Measurements from ENCODE around the gene TVP23A.

TVP23A gene

GRCh38 chr16:10851512-10851911 is 32.9 kb upstream of the TVP23A start:
- Histone ChIP-seq H3K9me3 (ENCODE audit: control insufficient read depth in 1 of 2, low read length in 2 of 2) (no peaks in the 10 kb centered on the region), H3K27ac (ENCODE audit: low read length) (no peak overlapping the region), H3K4me3 (ENCODE audit: low read depth in 1 of 2, low read length in 2 of 2) (no peak overlapping the region), H3K36me3 (ENCODE audit: control insufficient read depth in 1 of 2, insufficient read depth in 2 of 2, low read length in 2 of 2) (no peaks in the 10 kb centered on the region), H3K4me1 (ENCODE audit: control insufficient read depth in 1 of 2, insufficient read depth in 2 of 2, low read length in 2 of 2) (peaks cover 0 to 6% of the 10 kb centered on the region in 2 donors), H3K27me3 (ENCODE audit: low read depth, low read length) (no peaks in the 10 kb centered on the region)

- Histone ChIP-seq H3K4me3 (ENCODE audit: low read depth in 1 of 2, low read length in 2 of 2) (no peak overlapping the region), H3K27me3 (ENCODE audit: low read depth, low read length) (no peaks in the 10 kb centered on the region), H3K4me1 (ENCODE audit: control insufficient read depth in 1 of 2, insufficient read depth in 2 of 2, low read length in 2 of 2) (peaks cover 0 to 6% of the 10 kb centered on the region in 2 donors), H3K9me3 (ENCODE audit: control insufficient read depth in 1 of 2, low read length in 2 of 2) (no peaks in the 10 kb centered on the region), H3K36me3 (ENCODE audit: control insufficient read depth in 1 of 2, insufficient read depth in 2 of 2, low read length in 2 of 2) (no peaks in the 10 kb centered on the region), H3K27ac (ENCODE audit: low read length) (no peak overlapping the region)
Observed at GRCh38 chr16:10850478-10850850, 31.9 kb upstream of the TVP23A start.

GRCh38 chr16:10849736-10850477 is 31.3 kb upstream of the TVP23A start:
- Histone ChIP-seq H3K9me3 (ENCODE audit: control insufficient read depth in 1 of 2, low read length in 2 of 2) (no peaks in the 10 kb centered on the region), H3K36me3 (ENCODE audit: control insufficient read depth in 1 of 2, insufficient read depth in 2 of 2, low read length in 2 of 2) (no peaks in the 10 kb centered on the region), H3K27ac (ENCODE audit: low read length) (no peak overlapping the region), H3K4me1 (ENCODE audit: control insufficient read depth in 1 of 2, insufficient read depth in 2 of 2, low read length in 2 of 2) (peaks cover 0 to 6% of the 10 kb centered on the region in 2 donors), H3K27me3 (ENCODE audit: low read depth, low read length) (no peaks in the 10 kb centered on the region), H3K4me3 (ENCODE audit: low read depth in 1 of 2, low read length in 2 of 2) (no peak overlapping the region)

- peaks cover 0 to 2% of the 10 kb centered on the region in 2 donors for H3K4me1 ChIP-seq (ENCODE audit: control insufficient read depth in 1 of 2, insufficient read depth in 2 of 2, low read length in 2 of 2)
- no peaks in the 10 kb centered on the region for H3K27me3 ChIP-seq (ENCODE audit: low read depth, low read length)
- no peak overlapping the region for H3K27ac ChIP-seq (ENCODE audit: low read length)
- H3K4me3 ChIP-seq (ENCODE audit: low read depth in 1 of 2, low read length in 2 of 2): no peak overlapping the region
- no peaks in the 10 kb centered on the region for H3K36me3 ChIP-seq (ENCODE audit: control insufficient read depth in 1 of 2, insufficient read depth in 2 of 2, low read length in 2 of 2)
- no peaks in the 10 kb centered on the region for H3K9me3 ChIP-seq (ENCODE audit: control insufficient read depth in 1 of 2, low read length in 2 of 2)
Observed at GRCh38 chr16:10847176-10847575, 28.6 kb upstream of the TVP23A start.

- no peaks in the 10 kb centered on the region for H3K4me1 ChIP-seq (ENCODE audit: control insufficient read depth in 1 of 2, insufficient read depth in 2 of 2, low read length in 2 of 2)
Observed at GRCh38 chr16:10846213-10846998, 27.8 kb upstream of the TVP23A start.

GRCh38 chr16:10840703-10841102 is 22.1 kb upstream of the TVP23A start:
- Histone ChIP-seq H3K27me3 (ENCODE audit: low read depth, low read length) (no peaks in the 10 kb centered on the region), H3K4me1 (ENCODE audit: control insufficient read depth in 1 of 2, insufficient read depth in 2 of 2, low read length in 2 of 2) (no peaks in the 10 kb centered on the region), H3K4me3 (ENCODE audit: low read depth in 1 of 2, low read length in 2 of 2) (no peak overlapping the region), H3K36me3 (ENCODE audit: control insufficient read depth in 1 of 2, insufficient read depth in 2 of 2, low read length in 2 of 2) (no peaks in the 10 kb centered on the region), H3K27ac (ENCODE audit: low read length) (no peak overlapping the region), H3K9me3 (ENCODE audit: control insufficient read depth in 1 of 2, low read length in 2 of 2) (no peaks in the 10 kb centered on the region)

More at GRCh38 chr16:10846213-10846998, 27.8 kb upstream of the TVP23A start:
- no peaks in the 10 kb centered on the region for H3K27me3 ChIP-seq (ENCODE audit: low read depth, low read length)
- no peaks in the 10 kb centered on the region for H3K36me3 ChIP-seq (ENCODE audit: control insufficient read depth in 1 of 2, insufficient read depth in 2 of 2, low read length in 2 of 2)
- H3K4me3 ChIP-seq (ENCODE audit: low read depth in 1 of 2, low read length in 2 of 2): no peak overlapping the region
- no peaks in the 10 kb centered on the region for H3K9me3 ChIP-seq (ENCODE audit: control insufficient read depth in 1 of 2, low read length in 2 of 2)
- no peak overlapping the region for H3K27ac ChIP-seq (ENCODE audit: low read length)

GRCh38 chr16:10839279-10839666 is 20.7 kb upstream of the TVP23A start:
- Histone ChIP-seq H3K4me3 (ENCODE audit: low read depth in 1 of 2, low read length in 2 of 2) (no peak overlapping the region), H3K36me3 (ENCODE audit: control insufficient read depth in 1 of 2, insufficient read depth in 2 of 2, low read length in 2 of 2) (no peaks in the 10 kb centered on the region), H3K4me1 (ENCODE audit: control insufficient read depth in 1 of 2, insufficient read depth in 2 of 2, low read length in 2 of 2) (no peaks in the 10 kb centered on the region), H3K27ac (ENCODE audit: low read length) (no peak overlapping the region), H3K9me3 (ENCODE audit: control insufficient read depth in 1 of 2, low read length in 2 of 2) (no peaks in the 10 kb centered on the region), H3K27me3 (ENCODE audit: low read depth, low read length) (no peaks in the 10 kb centered on the region)

GRCh38 chr16:10838621-10839278 is 20.2 kb upstream of the TVP23A start:
- H3K4me1 ChIP-seq (ENCODE audit: control insufficient read depth in 1 of 2, insufficient read depth in 2 of 2, low read length in 2 of 2): no peaks in the 10 kb centered on the region
- H3K4me3 ChIP-seq (ENCODE audit: low read depth in 1 of 2, low read length in 2 of 2): no peak overlapping the region
- no peaks in the 10 kb centered on the region for H3K9me3 ChIP-seq (ENCODE audit: control insufficient read depth in 1 of 2, low read length in 2 of 2)
- H3K27ac ChIP-seq (ENCODE audit: low read length): no peak overlapping the region
- H3K36me3 ChIP-seq (ENCODE audit: control insufficient read depth in 1 of 2, insufficient read depth in 2 of 2, low read length in 2 of 2): no peaks in the 10 kb centered on the region
- H3K27me3 ChIP-seq (ENCODE audit: low read depth, low read length): no peaks in the 10 kb centered on the region

- no peaks in the 10 kb centered on the region for H3K4me1 ChIP-seq (ENCODE audit: control insufficient read depth in 1 of 2, insufficient read depth in 2 of 2, low read length in 2 of 2)
- H3K36me3 ChIP-seq (ENCODE audit: control insufficient read depth in 1 of 2, insufficient read depth in 2 of 2, low read length in 2 of 2): no peaks in the 10 kb centered on the region
- no peaks in the 10 kb centered on the region for H3K9me3 ChIP-seq (ENCODE audit: control insufficient read depth in 1 of 2, low read length in 2 of 2)
- H3K27me3 ChIP-seq (ENCODE audit: low read depth, low read length): no peaks in the 10 kb centered on the region
- no peak overlapping the region for H3K4me3 ChIP-seq (ENCODE audit: low read depth in 1 of 2, low read length in 2 of 2)
- H3K27ac ChIP-seq (ENCODE audit: low read length): no peak overlapping the region
Observed at GRCh38 chr16:10836174-10836853, 17.7 kb upstream of the TVP23A start.

- no peak overlapping the region for H3K4me3 ChIP-seq (ENCODE audit: low read depth in 1 of 2, low read length in 2 of 2)
- H3K36me3 ChIP-seq (ENCODE audit: control insufficient read depth in 1 of 2, insufficient read depth in 2 of 2, low read length in 2 of 2): no peaks in the 10 kb centered on the region
- no peaks in the 10 kb centered on the region for H3K27me3 ChIP-seq (ENCODE audit: low read depth, low read length)
- no peak overlapping the region for H3K27ac ChIP-seq (ENCODE audit: low read length)
- H3K4me1 ChIP-seq (ENCODE audit: control insufficient read depth in 1 of 2, insufficient read depth in 2 of 2, low read length in 2 of 2): no peaks in the 10 kb centered on the region
- no peaks in the 10 kb centered on the region for H3K9me3 ChIP-seq (ENCODE audit: control insufficient read depth in 1 of 2, low read length in 2 of 2)
Observed at GRCh38 chr16:10835281-10835931, 16.8 kb upstream of the TVP23A start.

Measured in muscle layer of duodenum (tissue), 2 donors.